ENCODE results near the gene FMOD.

Gene FMOD

GRCh38 chr1:203371288-203371687 lies 20.4 kb upstream of the FMOD start:
- Histone ChIP-seq H3K4me3 (ENCODE audit: low read length) (no peak overlapping the region), H3K27me3 (ENCODE audit: control insufficient read depth, insufficient read depth, low read length) (no peaks in the 10 kb centered on the region), H3K9ac (ENCODE audit: low read length) (no peak overlapping the region), H3K4me1 (ENCODE audit: control insufficient read depth, insufficient read depth, low read length) (peaks cover 29% of the 10 kb centered on the region), H3K27ac (ENCODE audit: low read depth, low read length) (no peak overlapping the region), H3K36me3 (ENCODE audit: control insufficient read depth, insufficient read depth, low read length) (no peaks in the 10 kb centered on the region)

GRCh38 chr1:203369666-203370065 lies 18.7 kb upstream of the FMOD start:
- Histone ChIP-seq H3K36me3 (ENCODE audit: control insufficient read depth, insufficient read depth, low read length) (no peaks in the 10 kb centered on the region), H3K27me3 (ENCODE audit: control insufficient read depth, insufficient read depth, low read length) (no peaks in the 10 kb centered on the region), H3K9ac (ENCODE audit: low read length) (no peak overlapping the region), H3K27ac (ENCODE audit: low read depth, low read length) (peak overlapping the region; percentile 32), H3K4me1 (ENCODE audit: control insufficient read depth, insufficient read depth, low read length) (peaks cover 21% of the 10 kb centered on the region), H3K4me3 (ENCODE audit: low read length) (no peak overlapping the region)

- H3K27ac ChIP-seq (ENCODE audit: low read depth, low read length): peak overlapping the region; percentile 32
- no peak overlapping the region for H3K4me3 ChIP-seq (ENCODE audit: low read length)
- H3K9ac ChIP-seq (ENCODE audit: low read length): no peak overlapping the region
- H3K4me1 ChIP-seq (ENCODE audit: control insufficient read depth, insufficient read depth, low read length): peaks cover 13% of the 10 kb centered on the region
- H3K27me3 ChIP-seq (ENCODE audit: control insufficient read depth, insufficient read depth, low read length): no peaks in the 10 kb centered on the region
- no peaks in the 10 kb centered on the region for H3K36me3 ChIP-seq (ENCODE audit: control insufficient read depth, insufficient read depth, low read length)
These were observed 17.9 kb upstream of the FMOD start for GRCh38 chr1:203368624-203369451.

- Histone ChIP-seq H3K27ac (ENCODE audit: low read depth, low read length) (no peak overlapping the region), H3K4me1 (ENCODE audit: control insufficient read depth, insufficient read depth, low read length) (peaks cover 7% of the 10 kb centered on the region), H3K36me3 (ENCODE audit: control insufficient read depth, insufficient read depth, low read length) (no peaks in the 10 kb centered on the region), H3K27me3 (ENCODE audit: control insufficient read depth, insufficient read depth, low read length) (no peaks in the 10 kb centered on the region), H3K9ac (ENCODE audit: low read length) (no peak overlapping the region), H3K4me3 (ENCODE audit: low read length) (no peak overlapping the region)
These were observed 16.1 kb upstream of the FMOD start for GRCh38 chr1:203367057-203367456.

- no peak overlapping the region for H3K9ac ChIP-seq (ENCODE audit: low read length)
- no peak overlapping the region for H3K4me3 ChIP-seq (ENCODE audit: low read length)
- no peaks in the 10 kb centered on the region for H3K36me3 ChIP-seq (ENCODE audit: control insufficient read depth, insufficient read depth, low read length)
- H3K4me1 ChIP-seq (ENCODE audit: control insufficient read depth, insufficient read depth, low read length): peaks cover 7% of the 10 kb centered on the region
- no peaks in the 10 kb centered on the region for H3K27me3 ChIP-seq (ENCODE audit: control insufficient read depth, insufficient read depth, low read length)
- no peak overlapping the region for H3K27ac ChIP-seq (ENCODE audit: low read depth, low read length)
These were observed 15.6 kb upstream of the FMOD start for GRCh38 chr1:203366476-203366875.

GRCh38 chr1:203364806-203365205 lies 13.9 kb upstream of the FMOD start:
- H3K9ac ChIP-seq (ENCODE audit: low read length): no peak overlapping the region
- no peak overlapping the region for H3K4me3 ChIP-seq (ENCODE audit: low read length)
- no peaks in the 10 kb centered on the region for H3K27me3 ChIP-seq (ENCODE audit: control insufficient read depth, insufficient read depth, low read length)
- peaks cover 7% of the 10 kb centered on the region for H3K4me1 ChIP-seq (ENCODE audit: control insufficient read depth, insufficient read depth, low read length)
- no peak overlapping the region for H3K27ac ChIP-seq (ENCODE audit: low read depth, low read length)
- no peaks in the 10 kb centered on the region for H3K36me3 ChIP-seq (ENCODE audit: control insufficient read depth, insufficient read depth, low read length)

GRCh38 chr1:203364094-203364801 lies 13.3 kb upstream of the FMOD start:
- Histone ChIP-seq H3K27ac (ENCODE audit: low read depth, low read length) (no peak overlapping the region), H3K9ac (ENCODE audit: low read length) (no peak overlapping the region), H3K4me1 (ENCODE audit: control insufficient read depth, insufficient read depth, low read length) (peaks cover 2% of the 10 kb centered on the region), H3K4me3 (ENCODE audit: low read length) (no peak overlapping the region), H3K36me3 (ENCODE audit: control insufficient read depth, insufficient read depth, low read length) (no peaks in the 10 kb centered on the region), H3K27me3 (ENCODE audit: control insufficient read depth, insufficient read depth, low read length) (no peaks in the 10 kb centered on the region)

- H3K27me3 ChIP-seq (ENCODE audit: control insufficient read depth, insufficient read depth, low read length): no peaks in the 10 kb centered on the region
- H3K4me1 ChIP-seq (ENCODE audit: control insufficient read depth, insufficient read depth, low read length): no peaks in the 10 kb centered on the region
- no peak overlapping the region for H3K9ac ChIP-seq (ENCODE audit: low read length)
- H3K4me3 ChIP-seq (ENCODE audit: low read length): no peak overlapping the region
- H3K27ac ChIP-seq (ENCODE audit: low read depth, low read length): no peak overlapping the region
- no peaks in the 10 kb centered on the region for H3K36me3 ChIP-seq (ENCODE audit: control insufficient read depth, insufficient read depth, low read length)
These were observed 11.8 kb upstream of the FMOD start for GRCh38 chr1:203362720-203363025.

GRCh38 chr1:203361945-203362719 lies 11.2 kb upstream of the FMOD start:
- Histone ChIP-seq H3K27me3 (ENCODE audit: control insufficient read depth, insufficient read depth, low read length) (no peaks in the 10 kb centered on the region), H3K9ac (ENCODE audit: low read length) (no peak overlapping the region), H3K4me3 (ENCODE audit: low read length) (no peak overlapping the region), H3K36me3 (ENCODE audit: control insufficient read depth, insufficient read depth, low read length) (no peaks in the 10 kb centered on the region), H3K27ac (ENCODE audit: low read depth, low read length) (no peak overlapping the region), H3K4me1 (ENCODE audit: control insufficient read depth, insufficient read depth, low read length) (no peaks in the 10 kb centered on the region)

- H3K4me1 ChIP-seq (ENCODE audit: control insufficient read depth, insufficient read depth, low read length): no peaks in the 10 kb centered on the region
- H3K36me3 ChIP-seq (ENCODE audit: control insufficient read depth, insufficient read depth, low read length): no peaks in the 10 kb centered on the region
- no peak overlapping the region for H3K4me3 ChIP-seq (ENCODE audit: low read length)
- no peak overlapping the region for H3K9ac ChIP-seq (ENCODE audit: low read length)
- no peaks in the 10 kb centered on the region for H3K27me3 ChIP-seq (ENCODE audit: control insufficient read depth, insufficient read depth, low read length)
- H3K27ac ChIP-seq (ENCODE audit: low read depth, low read length): no peak overlapping the region
These were observed 9.7 kb upstream of the FMOD start for GRCh38 chr1:203360547-203361185.

- Histone ChIP-seq H3K36me3 (ENCODE audit: control insufficient read depth, insufficient read depth, low read length) (no peaks in the 10 kb centered on the region), H3K27ac (ENCODE audit: low read depth, low read length) (no peak overlapping the region), H3K4me3 (ENCODE audit: low read length) (no peak overlapping the region), H3K9ac (ENCODE audit: low read length) (no peak overlapping the region), H3K27me3 (ENCODE audit: control insufficient read depth, insufficient read depth, low read length) (no peaks in the 10 kb centered on the region), H3K4me1 (ENCODE audit: control insufficient read depth, insufficient read depth, low read length) (no peaks in the 10 kb centered on the region)
These were observed 8.2 kb upstream of the FMOD start for GRCh38 chr1:203359010-203359571.

- Histone ChIP-seq H3K27ac (ENCODE audit: low read depth, low read length) (no peak overlapping the region), H3K27me3 (ENCODE audit: control insufficient read depth, insufficient read depth, low read length) (no peaks in the 10 kb centered on the region), H3K4me1 (ENCODE audit: control insufficient read depth, insufficient read depth, low read length) (peaks cover 7% of the 10 kb centered on the region), H3K4me3 (ENCODE audit: low read length) (no peak overlapping the region), H3K36me3 (ENCODE audit: control insufficient read depth, insufficient read depth, low read length) (no peaks in the 10 kb centered on the region), H3K9ac (ENCODE audit: low read length) (no peak overlapping the region)
These were observed 3.3 kb upstream of the FMOD start for GRCh38 chr1:203354246-203354645.
